ENCODE results near the gene FYCO1.

The FYCO1 gene

DNA sequence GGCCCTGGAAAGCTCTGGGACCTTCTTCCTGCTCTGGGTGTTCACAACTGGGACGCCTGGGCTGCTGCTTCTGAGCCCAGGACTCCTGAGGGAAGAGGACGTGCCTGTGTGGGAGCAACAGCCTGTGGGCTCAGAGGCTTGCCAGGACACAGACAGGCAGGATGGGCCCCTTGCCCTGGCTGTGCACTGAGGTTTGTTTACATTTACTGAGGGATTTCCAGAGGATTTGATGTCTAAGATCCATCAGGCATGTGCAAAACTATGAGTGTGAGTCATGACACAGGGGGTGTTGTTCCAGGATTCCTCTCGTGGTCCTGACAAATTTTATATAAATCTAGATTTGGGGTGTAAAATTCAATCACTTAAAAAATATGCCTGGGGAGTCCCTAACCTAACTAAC lies 98.7 kb downstream of the FYCO1 start:
- Histone ChIP-seq H3K27ac (replicated peaks) (no peak overlapping the region), H3K27me3 (ENCODE audit: insufficient read depth, poor library complexity, severe bottlenecking) (no peaks in the 10 kb centered on the region), H3K4me3 (replicated peaks; ENCODE audit: insufficient read depth, low read length) (no peak overlapping the region)
- no peak for DNase-seq (ENCODE audit: low read depth in 1 of 2, low spot score in 1 of 2)
- TF ChIP-seq SPI1 (IDR thresholded peaks at IDR 0.05; ENCODE audit: borderline replicate concordance, low read depth) = no peak
- TF ChIP-seq POLR2AphosphoS5 (IDR thresholded peaks at IDR 0.05; ENCODE audit: low read depth) = no peak
- TF ChIP-seq, protein P1, sequence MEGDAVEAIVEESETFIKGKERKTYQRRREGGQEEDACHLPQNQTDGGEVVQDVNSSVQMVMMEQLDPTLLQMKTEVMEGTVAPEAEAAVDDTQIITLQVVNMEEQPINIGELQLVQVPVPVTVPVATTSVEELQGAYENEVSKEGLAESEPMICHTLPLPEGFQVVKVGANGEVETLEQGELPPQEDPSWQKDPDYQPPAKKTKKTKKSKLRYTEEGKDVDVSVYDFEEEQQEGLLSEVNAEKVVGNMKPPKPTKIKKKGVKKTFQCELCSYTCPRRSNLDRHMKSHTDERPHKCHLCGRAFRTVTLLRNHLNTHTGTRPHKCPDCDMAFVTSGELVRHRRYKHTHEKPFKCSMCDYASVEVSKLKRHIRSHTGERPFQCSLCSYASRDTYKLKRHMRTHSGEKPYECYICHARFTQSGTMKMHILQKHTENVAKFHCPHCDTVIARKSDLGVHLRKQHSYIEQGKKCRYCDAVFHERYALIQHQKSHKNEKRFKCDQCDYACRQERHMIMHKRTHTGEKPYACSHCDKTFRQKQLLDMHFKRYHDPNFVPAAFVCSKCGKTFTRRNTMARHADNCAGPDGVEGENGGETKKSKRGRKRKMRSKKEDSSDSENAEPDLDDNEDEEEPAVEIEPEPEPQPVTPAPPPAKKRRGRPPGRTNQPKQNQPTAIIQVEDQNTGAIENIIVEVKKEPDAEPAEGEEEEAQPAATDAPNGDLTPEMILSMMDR (IDR thresholded peaks at IDR 0.05; ENCODE audit: insufficient read depth, low read length) = no peak
- TF ChIP-seq, protein P2, sequence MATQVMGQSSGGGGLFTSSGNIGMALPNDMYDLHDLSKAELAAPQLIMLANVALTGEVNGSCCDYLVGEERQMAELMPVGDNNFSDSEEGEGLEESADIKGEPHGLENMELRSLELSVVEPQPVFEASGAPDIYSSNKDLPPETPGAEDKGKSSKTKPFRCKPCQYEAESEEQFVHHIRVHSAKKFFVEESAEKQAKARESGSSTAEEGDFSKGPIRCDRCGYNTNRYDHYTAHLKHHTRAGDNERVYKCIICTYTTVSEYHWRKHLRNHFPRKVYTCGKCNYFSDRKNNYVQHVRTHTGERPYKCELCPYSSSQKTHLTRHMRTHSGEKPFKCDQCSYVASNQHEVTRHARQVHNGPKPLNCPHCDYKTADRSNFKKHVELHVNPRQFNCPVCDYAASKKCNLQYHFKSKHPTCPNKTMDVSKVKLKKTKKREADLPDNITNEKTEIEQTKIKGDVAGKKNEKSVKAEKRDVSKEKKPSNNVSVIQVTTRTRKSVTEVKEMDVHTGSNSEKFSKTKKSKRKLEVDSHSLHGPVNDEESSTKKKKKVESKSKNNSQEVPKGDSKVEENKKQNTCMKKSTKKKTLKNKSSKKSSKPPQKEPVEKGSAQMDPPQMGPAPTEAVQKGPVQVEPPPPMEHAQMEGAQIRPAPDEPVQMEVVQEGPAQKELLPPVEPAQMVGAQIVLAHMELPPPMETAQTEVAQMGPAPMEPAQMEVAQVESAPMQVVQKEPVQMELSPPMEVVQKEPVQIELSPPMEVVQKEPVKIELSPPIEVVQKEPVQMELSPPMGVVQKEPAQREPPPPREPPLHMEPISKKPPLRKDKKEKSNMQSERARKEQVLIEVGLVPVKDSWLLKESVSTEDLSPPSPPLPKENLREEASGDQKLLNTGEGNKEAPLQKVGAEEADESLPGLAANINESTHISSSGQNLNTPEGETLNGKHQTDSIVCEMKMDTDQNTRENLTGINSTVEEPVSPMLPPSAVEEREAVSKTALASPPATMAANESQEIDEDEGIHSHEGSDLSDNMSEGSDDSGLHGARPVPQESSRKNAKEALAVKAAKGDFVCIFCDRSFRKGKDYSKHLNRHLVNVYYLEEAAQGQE (IDR thresholded peaks at IDR 0.05; ENCODE audit: insufficient replicate concordance, low read depth) = no peak
- TF ChIP-seq GABPA (IDR thresholded peaks at IDR 0.05; ENCODE audit: low read depth) = no peak

DNA sequence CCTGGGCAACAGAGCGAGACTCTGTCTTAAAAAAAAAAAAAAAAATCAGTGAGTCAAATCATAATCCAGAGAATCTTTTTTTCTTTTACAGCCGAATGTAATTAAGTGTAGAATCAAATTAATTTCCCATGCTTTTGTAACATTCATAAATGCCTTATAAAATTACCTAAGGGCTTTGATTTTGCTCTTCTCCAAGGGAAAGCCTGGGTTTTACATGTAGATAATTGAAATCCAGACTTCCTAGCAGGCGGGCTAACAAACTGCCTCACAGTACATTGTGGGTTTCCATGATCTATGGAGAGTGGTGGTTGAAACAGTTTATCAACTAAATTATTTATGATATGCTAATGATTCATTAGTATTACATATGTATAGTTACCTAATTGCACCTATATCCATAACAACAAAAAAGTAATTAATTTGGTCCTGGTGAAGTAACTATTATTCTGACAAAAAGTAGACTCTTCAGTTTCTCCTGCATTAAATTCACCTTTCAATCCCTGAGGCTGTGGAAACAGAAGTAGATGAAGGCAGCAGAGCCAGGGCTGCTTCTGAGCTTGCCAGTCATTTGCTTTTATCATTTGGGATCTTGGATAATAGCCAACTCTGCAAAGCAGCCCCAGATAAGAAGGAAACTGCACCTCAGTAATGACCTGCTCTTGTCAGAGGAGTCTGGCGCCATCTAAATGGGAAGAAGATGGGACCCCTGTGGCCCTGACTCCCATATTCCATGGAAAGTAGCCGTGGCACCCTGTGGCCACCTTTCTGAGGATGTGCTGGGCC lies 99.7 kb downstream of the FYCO1 start:
- H3K27me3 ChIP-seq (ENCODE audit: insufficient read depth, poor library complexity, severe bottlenecking) = no peaks in the 10 kb centered on the region

DNA sequence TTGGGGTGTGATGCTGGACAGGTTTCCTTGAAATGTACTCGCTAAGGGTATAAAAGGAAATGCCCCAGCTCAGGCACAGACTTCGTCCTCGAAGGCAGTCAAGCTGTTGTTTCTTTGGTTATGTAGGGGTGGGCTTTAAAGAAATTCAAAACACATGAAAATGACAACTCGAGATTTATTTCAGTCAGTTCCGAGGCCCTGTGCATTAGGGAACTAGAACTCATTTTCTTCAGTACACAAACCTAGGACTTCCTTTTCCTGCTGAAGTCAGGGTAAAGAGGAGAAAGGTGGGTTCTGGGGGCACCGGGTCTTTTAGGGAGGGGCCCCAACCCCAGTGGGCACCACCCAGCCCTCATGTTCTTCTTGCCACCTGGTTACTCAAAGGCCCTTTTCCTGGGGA lies 101.6 kb downstream of the FYCO1 start:
- no peak for DNase-seq (ENCODE audit: low read depth in 1 of 2, low spot score in 1 of 2)
- TF ChIP-seq, protein P1 (IDR thresholded peaks at IDR 0.05; ENCODE audit: insufficient read depth, low read length) = no peak
- TF ChIP-seq GABPA (IDR thresholded peaks at IDR 0.05; ENCODE audit: low read depth) (no peak), POLR2AphosphoS5 (IDR thresholded peaks at IDR 0.05; ENCODE audit: low read depth) (no peak), SPI1 (IDR thresholded peaks at IDR 0.05; ENCODE audit: borderline replicate concordance, low read depth) (no peak)
- TF ChIP-seq, protein P2 (IDR thresholded peaks at IDR 0.05; ENCODE audit: insufficient replicate concordance, low read depth) = no peak
- Histone ChIP-seq H3K27me3 (ENCODE audit: insufficient read depth, poor library complexity, severe bottlenecking) (no peaks in the 10 kb centered on the region), H3K4me3 (replicated peaks; ENCODE audit: insufficient read depth, low read length) (no peak overlapping the region), H3K27ac (replicated peaks) (no peak overlapping the region)

More for the DNA sequence above, 99.7 kb downstream of the FYCO1 start:
- H3K4me3 ChIP-seq (replicated peaks; ENCODE audit: insufficient read depth, low read length) = no peak overlapping the region
- no peak overlapping the region for H3K27ac ChIP-seq (replicated peaks)
- TF ChIP-seq SPI1 (IDR thresholded peaks at IDR 0.05; ENCODE audit: borderline replicate concordance, low read depth) = no peak
- TF ChIP-seq, protein P2 (IDR thresholded peaks at IDR 0.05; ENCODE audit: insufficient replicate concordance, low read depth) = no peak
- TF ChIP-seq, protein P1 (IDR thresholded peaks at IDR 0.05; ENCODE audit: insufficient read depth, low read length) = no peak
- TF ChIP-seq POLR2AphosphoS5 (IDR thresholded peaks at IDR 0.05; ENCODE audit: low read depth) = no peak
- no peak for TF ChIP-seq GABPA (IDR thresholded peaks at IDR 0.05; ENCODE audit: low read depth)
- no peak for DNase-seq (ENCODE audit: low read depth in 1 of 2, low spot score in 1 of 2)

Data from HL-60 (cell line).